Karpas-422 (cell line): Measurements from ENCODE around the gene ZNF490. TPM values are rescaled to one million over a fixed set of nuclear protein-coding genes. Genes with fewer than 3 reads are reported as not detected.
"Not testable (repeated sequence)": the region's sequence is repeated elsewhere in the genome, so short reads cannot be mapped to it uniquely, and the experiment has no call there.

Experiments
- DNase-seq: peaks from one replicate; pipeline ENCODE4 v3.0.0-alpha.2; 2015
- H2AFZ ChIP-seq: fragments of 200-600 bp; sonication (generic); 2 replicates; pipeline ENCODE4 v1.6.1; 2014; ENCODE audit warnings: antibody characterized with exemption, low read length, mixed read lengths
- H3K27ac ChIP-seq: fragments of 200-600 bp; sonication (generic); 2 replicates; pipeline ENCODE4 v1.5.1; 2014; ENCODE audit warnings: mild to moderate bottlenecking, low read length, moderate library complexity
- H3K27me3 ChIP-seq: fragments of 200-600 bp; sonication (generic); 2 replicates; pipeline ENCODE4 v1.6.1; 2014; ENCODE audit warnings: low read length, mixed read lengths
- H3K36me3 ChIP-seq: fragments of 200-600 bp; sonication (generic); 2 replicates; pipeline ENCODE4 v1.6.1; 2014; ENCODE audit warnings: low read length, mixed read lengths; ENCODE audit not compliant: insufficient read depth
- H3K4me1 ChIP-seq: fragments of 200-600 bp; sonication (generic); 2 replicates; pipeline ENCODE4 v1.6.1; 2014; ENCODE audit warnings: mild to moderate bottlenecking, low read length, mixed read lengths
- H3K4me2 ChIP-seq: fragments of 200-600 bp; sonication (generic); 2 replicates; pipeline ENCODE4 v1.6.1; 2014; ENCODE audit warnings: low read length, low read depth, mild to moderate bottlenecking; ENCODE audit not compliant: poor library complexity, severe bottlenecking
- H3K4me3 ChIP-seq: fragments of 200-600 bp; sonication (generic); 2 replicates; pipeline ENCODE4 v1.5.1; 2014; ENCODE audit warnings: mild to moderate bottlenecking, antibody characterized with exemption, low read length, mixed read lengths
- H3K79me2 ChIP-seq: fragments of 200-600 bp; sonication (generic); 2 replicates; pipeline ENCODE4 v1.6.1; 2014; ENCODE audit warnings: mild to moderate bottlenecking, low read length, mixed read lengths
- H3K9ac ChIP-seq: fragments of 200-600 bp; sonication (generic); 2 replicates; pipeline ENCODE4 v1.6.0; 2014; ENCODE audit warnings: low read length
- H3K9me2 ChIP-seq: fragments of 200-600 bp; sonication (generic), shearing (Covaris generic); replicated peaks from 2 replicates; pipeline ENCODE4 v1.6.0; 2014; ENCODE audit warnings: mild to moderate bottlenecking, low read length, moderate library complexity; ENCODE audit not compliant: insufficient read depth
- H3K9me3 ChIP-seq: fragments of 300-700, 200-600 bp; sonication (generic); 2 replicates; pipeline ENCODE4 v1.6.1; 2014; ENCODE audit warnings: low read length, mixed read lengths
- H4K20me1 ChIP-seq: fragments of 200-600 bp; sonication (generic); 2 replicates; pipeline ENCODE4 v1.6.1; 2014; ENCODE audit warnings: mild to moderate bottlenecking, antibody characterized with exemption, low read length, low read depth; ENCODE audit not compliant: insufficient read depth
- total RNA-seq: library from RNA; depleted of rRNA; stranded (reverse); fragments of >200 nt; shearing (Covaris generic); gene quantifications from 2 replicates; pipeline ENCODE4 v1.2.3, GENCODE V29; 2014; ENCODE audit warnings: low replicate concordance

Gene ZNF490
- total RNA-seq, 1 experiment from 2014 or later: 14.2 TPM

DNA sequence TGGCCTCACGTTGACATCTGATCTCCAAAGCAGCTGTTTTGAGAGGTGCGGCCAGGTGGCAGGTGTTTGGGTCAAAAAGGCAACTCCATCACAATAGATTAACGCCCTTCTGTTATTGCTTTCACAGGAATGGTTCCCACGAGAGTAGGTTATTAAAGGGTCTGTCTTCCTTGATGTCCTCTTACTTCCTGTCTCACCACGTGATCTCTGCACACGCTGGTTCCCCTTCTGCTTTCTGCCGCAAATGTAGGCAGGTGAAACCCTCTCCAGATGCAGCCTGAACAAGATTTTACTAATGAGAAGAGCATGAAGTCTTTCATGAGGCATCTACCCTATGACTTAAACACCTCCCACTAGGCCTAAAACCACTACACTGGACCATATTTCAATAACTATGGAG, 36.6 kb downstream of the ZNF490 start:
- Histone ChIP-seq H3K4me1 (peaks cover 9% of the 10 kb centered on the region), H3K36me3 (no peaks in the 10 kb centered on the region), H3K9me2 (no peaks in the 10 kb centered on the region), H3K4me2 (peak overlapping the region; percentile 14), H3K4me3 (no peak overlapping the region), H3K9ac (no peak overlapping the region), H3K27ac (0 out of 2 replicates have a peak overlapping the region, but pooled peaks have one; percentile 32), H2AFZ (no peak overlapping the region), H3K9me3 (no peaks in the 10 kb centered on the region), H3K79me2 (no peaks in the 10 kb centered on the region), H4K20me1 (no peaks in the 10 kb centered on the region), H3K27me3 (no peaks in the 10 kb centered on the region)
- DNase-seq: peak; percentile 70

DNA sequence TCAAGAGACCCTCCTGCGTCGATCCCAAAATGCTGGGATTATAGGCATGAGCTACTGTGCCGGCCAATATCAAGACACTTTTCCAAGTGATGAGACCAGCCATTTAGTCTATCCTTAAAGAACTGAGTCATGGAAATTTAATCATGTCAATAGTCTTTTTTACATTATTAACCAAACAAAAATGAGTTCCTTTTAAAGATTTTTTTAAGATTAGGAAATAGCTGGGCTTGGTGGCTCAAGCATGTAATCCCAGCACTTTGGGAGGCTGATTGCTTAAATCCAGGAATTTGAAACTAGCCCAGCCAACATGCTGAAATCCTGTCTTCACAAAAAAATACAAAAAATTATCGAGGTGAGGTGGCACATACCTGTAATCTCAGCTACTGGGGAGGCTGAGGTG, 42.7 kb downstream of the ZNF490 start:
- Histone ChIP-seq H3K4me2 (no peak overlapping the region), H3K9ac (no peak overlapping the region), H3K27ac (no peak overlapping the region), H3K4me3 (no peak overlapping the region), H3K9me2 (no peaks in the 10 kb centered on the region), H3K9me3 (no peaks in the 10 kb centered on the region), H3K36me3 (no peaks in the 10 kb centered on the region), H3K27me3 (no peaks in the 10 kb centered on the region), H4K20me1 (no peaks in the 10 kb centered on the region), H3K4me1 (peaks cover 6% of the 10 kb centered on the region), H2AFZ (no peak overlapping the region), H3K79me2 (no peaks in the 10 kb centered on the region)
- DNase-seq: no peak

DNA sequence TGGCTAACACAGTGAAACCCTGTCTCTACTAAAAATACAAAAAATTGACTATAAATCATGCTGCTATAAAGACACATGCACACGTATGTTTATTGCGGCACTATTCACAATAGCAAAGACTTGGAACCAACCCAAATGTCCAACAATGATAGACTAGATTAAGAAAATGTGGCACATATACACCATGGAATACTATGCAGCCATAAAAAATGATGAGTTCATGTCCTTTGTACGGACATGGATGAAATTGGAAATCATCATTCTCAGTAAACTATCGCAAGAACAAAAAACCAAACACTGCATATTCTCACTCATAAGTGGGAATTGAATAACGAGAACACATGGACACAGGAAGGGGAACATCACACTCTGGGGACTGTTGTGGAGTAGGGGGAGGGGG, 44.2 kb downstream of the ZNF490 start:
- H3K9me3 ChIP-seq, H3K4me2 ChIP-seq, H3K27ac ChIP-seq, DNase-seq, H3K27me3 ChIP-seq, H3K79me2 ChIP-seq, H3K4me3 ChIP-seq, H4K20me1 ChIP-seq, H3K36me3 ChIP-seq, H2AFZ ChIP-seq, H3K9me2 ChIP-seq, H3K4me1 ChIP-seq, H3K9ac ChIP-seq: not testable (repeated sequence)

DNA sequence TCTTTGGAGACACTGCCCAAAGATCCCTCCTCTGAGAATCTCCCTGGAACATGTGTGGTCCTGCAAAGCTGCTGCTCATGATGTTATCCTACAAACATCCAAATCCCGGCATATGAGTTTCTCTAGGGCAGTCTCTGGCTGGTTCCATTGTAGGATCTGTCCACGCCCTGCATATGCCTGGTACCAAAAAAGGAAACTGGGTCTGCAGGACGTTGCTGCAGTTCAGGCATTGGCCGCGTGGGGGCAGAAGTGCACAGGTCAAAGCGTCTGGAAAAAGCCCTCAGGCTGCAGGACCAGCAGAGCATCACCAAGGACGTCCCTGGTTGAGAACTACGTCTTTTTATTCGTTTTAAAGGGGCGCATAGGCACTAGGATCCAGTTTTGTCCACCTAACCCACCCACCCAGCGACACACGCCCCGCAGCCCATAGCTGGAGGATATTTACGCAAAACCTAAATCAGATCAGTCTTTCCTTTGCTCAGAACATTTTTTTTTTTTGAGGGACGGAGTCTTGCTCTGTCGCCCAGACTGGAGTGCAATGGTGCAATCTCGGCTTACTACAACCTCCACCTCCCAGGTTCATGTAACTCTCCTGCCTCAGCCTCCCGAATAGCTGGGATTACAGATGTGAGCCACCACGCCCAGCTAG, 46.5 kb downstream of the ZNF490 start:
- peaks cover 6% of the 10 kb centered on the region for H3K4me1 ChIP-seq
- peak overlapping the region; percentile 24 for H3K4me2 ChIP-seq

DNA sequence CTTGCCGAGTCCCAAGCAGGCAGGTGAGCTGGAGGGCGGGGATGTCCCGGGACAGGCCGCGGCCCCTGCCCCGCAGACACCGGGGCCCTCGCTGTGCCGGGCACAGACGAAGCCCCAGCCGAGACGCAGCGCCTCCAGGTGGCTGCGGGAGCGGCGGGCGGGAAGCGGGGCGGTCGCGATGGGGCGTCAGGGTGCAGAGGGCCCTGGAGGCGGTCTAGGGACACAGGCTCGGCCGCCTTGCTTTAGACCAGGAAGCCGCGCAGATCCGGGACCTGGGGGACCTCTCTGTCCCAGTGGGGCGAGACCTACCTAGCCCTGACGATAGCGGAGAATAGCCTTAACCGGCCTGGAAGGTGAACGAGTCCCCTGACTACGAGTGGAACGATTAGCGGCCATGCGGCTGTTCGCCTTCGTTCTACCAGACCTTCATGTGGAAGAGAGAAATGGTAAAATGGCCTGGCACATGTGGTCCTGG, 55.1 kb downstream of the ZNF490 start:
- Histone ChIP-seq H3K9me3 (no peaks in the 10 kb centered on the region), H3K9ac (no peak overlapping the region), H2AFZ (no peak overlapping the region), H3K4me1 (peaks cover 6% of the 10 kb centered on the region), H3K4me3 (no peak overlapping the region), H3K79me2 (peaks cover 7% of the 10 kb centered on the region), H3K27ac (no peak overlapping the region), H3K9me2 (no peaks in the 10 kb centered on the region), H3K36me3 (no peaks in the 10 kb centered on the region), H3K27me3 (no peaks in the 10 kb centered on the region), H4K20me1 (no peaks in the 10 kb centered on the region), H3K4me2 (no peak overlapping the region)
- no peak for DNase-seq

More for the DNA sequence above, 46.5 kb downstream of the ZNF490 start:
- H3K36me3 ChIP-seq: no peaks in the 10 kb centered on the region
- no peaks in the 10 kb centered on the region for H4K20me1 ChIP-seq
- no peaks in the 10 kb centered on the region for H3K27me3 ChIP-seq
- H3K9me3 ChIP-seq: no peaks in the 10 kb centered on the region
- H3K4me3 ChIP-seq: no peak overlapping the region
- no peaks in the 10 kb centered on the region for H3K79me2 ChIP-seq
- H3K9me2 ChIP-seq: no peaks in the 10 kb centered on the region
- H2AFZ ChIP-seq: no peak overlapping the region; the same call in 1 of the 2 replicates
- no peak overlapping the region for H3K9ac ChIP-seq
- peak; percentile 96 for DNase-seq
- no peak overlapping the region for H3K27ac ChIP-seq

DNA sequence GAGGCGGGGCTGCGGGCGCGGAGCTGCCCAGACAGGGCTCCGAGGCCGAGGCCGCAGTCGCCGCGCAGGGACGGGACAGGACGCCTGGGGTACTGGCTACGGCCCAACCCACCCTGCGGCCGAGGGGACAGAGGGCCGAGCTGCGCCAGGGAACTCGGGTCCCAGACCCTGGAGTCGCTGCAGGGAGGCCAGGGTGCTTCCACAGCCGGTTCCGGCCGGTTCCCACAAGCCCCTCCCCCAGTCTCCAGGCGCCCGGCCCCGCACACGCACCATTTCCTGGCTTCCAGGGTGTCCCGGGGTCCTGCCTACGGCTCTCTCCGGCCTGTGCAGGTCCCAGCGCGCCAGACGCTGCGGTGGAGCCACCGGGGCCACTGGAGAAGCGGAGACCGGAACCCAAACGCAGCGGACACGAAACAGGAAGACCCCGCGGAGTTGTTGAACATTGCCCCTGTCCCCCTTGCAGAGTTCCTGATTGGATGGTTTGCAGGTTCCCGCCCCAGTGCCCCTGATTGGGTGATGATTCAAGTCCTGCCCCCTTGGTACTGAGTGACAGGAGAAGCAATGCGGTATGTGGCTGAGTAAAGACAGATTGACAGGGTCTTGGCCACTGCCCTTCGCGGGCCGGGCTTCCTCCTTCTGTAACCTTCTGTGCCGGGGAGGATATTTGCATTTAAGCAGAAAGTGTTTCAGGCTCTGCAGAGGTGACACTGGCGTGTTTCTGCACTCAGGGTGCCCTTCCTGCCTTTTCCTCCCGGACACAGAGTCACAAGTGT, 59.4 kb downstream of the ZNF490 start, which contains the start of gene ZNF564:
ZNF564 (minus strand) TSS at position 423 of the 773 bp plus-strand sequence; CDS start at position 273, 150 bp downstream.
- H3K27me3 ChIP-seq: no peaks in the 10 kb centered on the region
- H3K9me2 ChIP-seq: no peaks in the 10 kb centered on the region
- peak within 1 kb of the TSS; percentile 91 for H3K9ac ChIP-seq
- H3K79me2 ChIP-seq: peaks cover 46% of the 10 kb centered on the region
- H3K4me3 ChIP-seq: peak within 1 kb of the TSS; percentile 96
- peak within 1 kb of the TSS; percentile 85 for H2AFZ ChIP-seq
- H3K27ac ChIP-seq: peak within 1 kb of the TSS; percentile 82
- peak; percentile 99 for DNase-seq
- H3K4me1 ChIP-seq: peaks cover 10% of the 10 kb centered on the region
- peaks cover 16% of the 10 kb centered on the region for H3K36me3 ChIP-seq
- H3K4me2 ChIP-seq: peak within 1 kb of the TSS; percentile 99
- H4K20me1 ChIP-seq: no peaks in the 10 kb centered on the region
- peaks cover 14% of the 10 kb centered on the region for H3K9me3 ChIP-seq

DNA sequence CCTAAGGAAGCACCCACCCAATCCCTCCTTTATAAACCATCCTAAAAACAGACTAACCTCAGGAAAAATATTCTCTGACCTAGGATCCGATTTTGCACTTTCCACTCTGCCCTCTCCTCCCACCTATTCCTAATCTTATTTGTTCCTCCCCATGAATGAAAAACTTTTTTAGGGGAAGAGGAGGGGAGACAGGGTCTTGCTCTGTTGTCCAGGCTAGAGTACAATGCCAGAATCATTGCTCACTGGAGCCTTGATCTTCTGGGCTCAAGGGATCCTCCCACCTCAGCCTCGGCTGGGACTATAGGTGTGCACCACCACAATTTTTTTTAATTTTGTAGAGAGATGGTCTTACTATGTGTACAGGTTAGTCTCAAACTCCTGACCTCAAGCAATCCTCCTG, 63.7 kb downstream of the ZNF490 start:
- Histone ChIP-seq H3K9ac (no peak overlapping the region), H3K4me2 (no peak overlapping the region), H3K79me2 (peaks cover 78% of the 10 kb centered on the region), H3K9me2 (no peaks in the 10 kb centered on the region), H3K4me3 (no peak overlapping the region), H3K27ac (no peak overlapping the region), H4K20me1 (no peaks in the 10 kb centered on the region), H3K27me3 (no peaks in the 10 kb centered on the region), H3K4me1 (peaks cover 4% of the 10 kb centered on the region), H2AFZ (no peak overlapping the region), H3K9me3 (peaks cover 19% of the 10 kb centered on the region), H3K36me3 (peaks cover 35% of the 10 kb centered on the region)
- no peak for DNase-seq

DNA sequence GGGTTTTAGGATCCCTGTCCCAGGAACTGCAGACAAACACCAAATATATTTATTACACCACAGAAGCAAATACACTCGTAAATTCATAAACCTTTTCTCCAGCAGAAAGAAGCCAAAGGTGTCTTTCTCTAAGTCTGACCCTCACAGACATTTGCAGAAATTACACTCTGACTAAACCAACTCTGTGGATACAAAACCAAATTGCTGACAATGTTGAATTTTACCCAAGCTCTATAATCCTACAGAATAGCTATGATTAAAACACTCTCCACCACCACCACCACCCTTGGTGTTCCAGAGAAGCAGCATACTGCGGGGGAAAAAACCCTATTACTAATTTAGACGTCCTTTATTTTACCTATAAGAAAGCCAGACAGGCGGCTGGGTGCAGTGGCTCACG, 64.5 kb downstream of the ZNF490 start:
- Histone ChIP-seq H3K79me2 (peaks cover 83% of the 10 kb centered on the region), H3K4me2 (no peak overlapping the region), H4K20me1 (no peaks in the 10 kb centered on the region), H2AFZ (no peak overlapping the region), H3K9ac (no peak overlapping the region), H3K4me3 (no peak overlapping the region), H3K36me3 (peaks cover 41% of the 10 kb centered on the region), H3K9me3 (peaks cover 24% of the 10 kb centered on the region), H3K27me3 (no peaks in the 10 kb centered on the region), H3K4me1 (peaks cover 4% of the 10 kb centered on the region), H3K9me2 (no peaks in the 10 kb centered on the region), H3K27ac (no peak overlapping the region)
- DNase-seq: no peak
